HEK293 (cell line): ENCODE measurements around the gene SREBF2.

Experiments used
- CTCF ChIA-PET: fragments of 350-600 bp; formaldehyde crosslinking; extraction: SDS; loops from one replicate; lab custom pipeline; 2021; ENCODE audit warnings: antibody characterized with exemption; lab: Yijun Ruan, JAX
- POLR2A ChIA-PET: fragments of 300-600 bp; formaldehyde crosslinking; extraction: SDS; loops from one replicate; lab custom pipeline; 2020; ENCODE audit warnings: antibody characterized with exemption, inconsistent platforms; lab: Yijun Ruan, JAX
- H3K27ac ChIP-seq: fragments of 200-500 bp; sonication (Bioruptor generic); 2 replicates; pipeline ENCODE4 v1.5.1; 2014; ENCODE audit warnings: low read depth, low read length, control low read depth, inconsistent platforms; ENCODE audit errors: extremely low read depth
- H3K36me3 ChIP-seq, 2 experiments: fragments of 200-500 bp in 1 of 2; sonication (Bioruptor generic) in 1 of 2; 1 replicate in 1 of 2; 2 replicates in 1 of 2; pipeline ENCODE4 v1.5.1; 2014 to 2017; ENCODE audit warnings: inconsistent platforms in 2 of 2, low read length in 2 of 2; ENCODE audit not compliant: control insufficient read depth in 2 of 2, insufficient read depth in 1 of 2
- H3K4me1 ChIP-seq: fragments of 200-500 bp; sonication (Bioruptor generic); 2 replicates; pipeline ENCODE4 v1.5.1; 2014; ENCODE audit warnings: mild to moderate bottlenecking, low read length, inconsistent platforms; ENCODE audit not compliant: control insufficient read depth, insufficient read depth
- H3K4me3 ChIP-seq: 2 replicates; pipeline ENCODE4 v1.5.1; 2011; ENCODE audit warnings: low read depth, mild to moderate bottlenecking, control low read depth, low read length, moderate library complexity
- H3K9me3 ChIP-seq: fragments of 200-500 bp; sonication (Bioruptor generic); 2 replicates; pipeline ENCODE4 v1.5.1; 2014; ENCODE audit warnings: low read depth, low read length, inconsistent platforms; ENCODE audit not compliant: control insufficient read depth, insufficient read depth
- PRDM2 ChIP-seq: fragments of 450-650 bp; formaldehyde crosslinking; IDR thresholded peaks from 2 replicates; pipeline ENCODE4 v1.5.1; 2016; ENCODE audit warnings: missing biosample characterization, missing genetic modification characterization, borderline replicate concordance
- RBAK ChIP-seq: fragments of 450-650 bp; formaldehyde crosslinking; IDR thresholded peaks from 2 replicates; pipeline ENCODE4 v1.5.1; 2016; ENCODE audit warnings: missing biosample characterization, missing genetic modification characterization
- ZEB2 ChIP-seq: fragments of 450-650 bp; formaldehyde crosslinking; IDR thresholded peaks from 2 replicates; pipeline ENCODE4 v1.5.1; 2016; ENCODE audit warnings: missing biosample characterization, missing genetic modification characterization
- ZFP37 ChIP-seq: fragments of 450-650 bp; formaldehyde crosslinking; IDR thresholded peaks from 2 replicates; pipeline ENCODE4 v1.5.1; 2016; ENCODE audit warnings: missing biosample characterization, missing genetic modification characterization
- ZNF114 ChIP-seq: fragments of 450-650 bp; formaldehyde crosslinking; IDR thresholded peaks from 2 replicates; pipeline ENCODE4 v1.5.0; 2017; ENCODE audit warnings: missing biosample characterization, missing genetic modification characterization
- ZNF202 ChIP-seq: fragments of 450-650 bp; formaldehyde crosslinking; IDR thresholded peaks from 2 replicates; pipeline ENCODE4 v1.5.1; 2016; ENCODE audit warnings: missing biosample characterization, missing genetic modification characterization, borderline replicate concordance
- ZNF211 ChIP-seq: fragments of 450-650 bp; formaldehyde crosslinking; IDR thresholded peaks from 2 replicates; pipeline ENCODE4 v1.5.1; 2016; ENCODE audit warnings: low read depth, missing biosample characterization, missing genetic modification characterization
- ZNF274 ChIP-seq, 2 experiments: fragments of 200-500 bp in 1 of 2; fragments of 450-650 bp in 1 of 2; sonication (Bioruptor generic) in 1 of 2; formaldehyde crosslinking in 1 of 2; IDR thresholded peaks; 2 replicates each; pipeline versions ENCODE4 v1.5.1 to v1.6.1; 2014 to 2016; ENCODE audit warnings: borderline replicate concordance in 1 of 2, inconsistent platforms in 1 of 2, low read length in 1 of 2, missing biosample characterization in 1 of 2, missing genetic modification characterization in 1 of 2
- ZNF501 ChIP-seq: fragments of 450-650 bp; formaldehyde crosslinking; IDR thresholded peaks from 2 replicates; pipeline ENCODE4 v1.5.1; 2016; ENCODE audit warnings: missing biosample characterization, missing genetic modification characterization
- ZNF521 ChIP-seq: fragments of 450-650 bp; formaldehyde crosslinking; IDR thresholded peaks from 2 replicates; pipeline ENCODE4 v1.5.1; 2017; ENCODE audit warnings: missing biosample characterization, mild to moderate bottlenecking, missing genetic modification characterization
- ZNF548 ChIP-seq: fragments of 450-650 bp; formaldehyde crosslinking; IDR thresholded peaks from 2 replicates; pipeline ENCODE4 v1.5.1; 2016; ENCODE audit warnings: missing biosample characterization, missing genetic modification characterization
- ZNF660 ChIP-seq: fragments of 450-650 bp; IDR thresholded peaks from 2 replicates; pipeline ENCODE4 v1.5.1; 2018; ENCODE audit warnings: missing biosample characterization, mild to moderate bottlenecking, missing genetic modification characterization
- ZNF704 ChIP-seq: fragments of 450-650 bp; formaldehyde crosslinking; IDR thresholded peaks from 2 replicates; pipeline ENCODE4 v1.5.1; 2016; ENCODE audit warnings: missing biosample characterization, missing genetic modification characterization

Gene SREBF2

GRCh38 chr22:41883400-41883799 lies 50.5 kb downstream of the SREBF2 start (continued):
- no peak for TF ChIP-seq RBAK
- TF ChIP-seq ZNF704 (tag by site-specific recombination) = no peak
- no peak for TF ChIP-seq ZNF548 (tag by site-specific recombination)

- no peak overlapping the region for H3K4me3 ChIP-seq
- CTCF ChIA-PET = interaction anchor here (1.1 to 1.7 kb wide), 2 partner anchors 25 to 188 kb away, joined by 5 to 7 read pairs; no protein-coding TSS in a partner anchor
Observed at GRCh38 chr22:41885116-41885515, 52.2 kb downstream of the SREBF2 start.

More at GRCh38 chr22:41885116-41885515, 52.2 kb downstream of the SREBF2 start:
- POLR2A ChIA-PET = no interaction called here
- peaks cover 57 to 91% of the 10 kb centered on the region in 2 experiments for H3K36me3 ChIP-seq
- H3K4me1 ChIP-seq = no peaks in the 10 kb centered on the region
- no peaks in the 10 kb centered on the region for H3K9me3 ChIP-seq
- TF ChIP-seq ZNF274 (IDR thresholded peaks at IDR 0.05; ENCODE audit: low read length) (no peak), ZNF274 (tag by site-specific recombination; IDR thresholded peaks at IDR 0.05; ENCODE audit: borderline replicate concordance) (no peak), ZNF521 (tag by site-specific recombination) (no peak), ZNF501 (tag by site-specific recombination) (no peak), ZNF114 (no peak), ZFP37 (tag by site-specific recombination) (no peak), ZNF704 (tag by site-specific recombination) (no peak), PRDM2 (no peak), ZNF660 (tag by site-specific recombination) (no peak), ZNF211 (tag by site-specific recombination) (no peak), ZEB2 (tag by site-specific recombination) (no peak), ZNF202 (no peak)
- H3K27ac ChIP-seq = no peak overlapping the region
